Skin of body (tissue), 2 donors: ENCODE results near the gene ANKRD6. TPM values are rescaled to one million over a fixed set of nuclear protein-coding genes. Genes with fewer than 3 reads are reported as not detected.
"Not testable (repeated sequence)": the region's sequence is repeated elsewhere in the genome, so short reads cannot be mapped to it uniquely, and the experiment has no call there.

Experiments
- DNase-seq: peaks from one replicate; lab custom pipeline; 2025; lab: John Stamatoyannopoulos, UW
- total RNA-seq: library from RNA; depleted of rRNA; stranded (reverse); fragments of >200 nt; gene quantifications from one replicate; pipeline ENCODE4 v1.2.3, GENCODE V29; 2014

ANKRD6 gene
- total RNA-seq, 1 donor from 2014 or later = 8.8 TPM

DNA sequence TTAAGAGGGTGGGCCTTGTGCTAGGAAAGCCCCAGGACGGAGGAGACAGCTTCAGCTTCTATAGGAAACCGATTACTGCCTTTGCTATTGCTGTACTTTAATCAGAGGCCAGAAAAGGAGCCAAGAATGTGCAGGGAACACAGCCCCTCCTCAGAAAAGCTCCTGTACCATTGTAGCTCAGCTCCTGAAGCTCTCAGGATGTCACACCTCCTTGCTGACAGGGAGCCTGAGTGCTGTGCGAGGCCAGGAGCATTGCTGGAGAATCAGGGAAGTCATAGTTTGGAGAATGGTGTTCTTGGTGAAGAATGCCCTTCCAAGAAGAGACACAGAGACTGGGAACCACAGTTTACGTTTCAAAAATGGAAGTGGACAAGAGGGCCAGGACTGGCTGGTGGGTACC lies 158.8 kb downstream of the ANKRD6 start:
- no peak for DNase-seq

GRCh38 chr6:89596056-89596455 lies 163.1 kb downstream of the ANKRD6 start:
- DNase-seq = no peak

DNA sequence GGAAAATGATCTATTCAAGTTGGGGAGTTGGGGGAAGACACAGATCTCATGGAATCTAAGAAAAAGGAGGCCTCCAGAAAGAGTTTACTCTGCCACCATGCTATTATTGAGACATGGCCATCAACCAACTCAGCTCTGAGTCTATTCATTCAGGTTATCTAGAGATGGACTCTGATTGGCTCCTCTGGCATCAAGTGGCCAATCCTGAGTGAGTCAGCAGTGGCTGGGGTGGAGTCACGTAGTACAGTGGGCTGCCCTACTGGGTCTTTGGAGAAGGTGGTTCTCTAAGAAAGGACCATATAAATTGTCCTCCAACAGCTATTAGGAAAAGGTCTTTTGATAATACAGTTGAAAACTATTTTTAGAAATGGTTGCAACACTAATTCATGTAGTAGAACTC lies 163.5 kb downstream of the ANKRD6 start:
- no peak for DNase-seq

DNA sequence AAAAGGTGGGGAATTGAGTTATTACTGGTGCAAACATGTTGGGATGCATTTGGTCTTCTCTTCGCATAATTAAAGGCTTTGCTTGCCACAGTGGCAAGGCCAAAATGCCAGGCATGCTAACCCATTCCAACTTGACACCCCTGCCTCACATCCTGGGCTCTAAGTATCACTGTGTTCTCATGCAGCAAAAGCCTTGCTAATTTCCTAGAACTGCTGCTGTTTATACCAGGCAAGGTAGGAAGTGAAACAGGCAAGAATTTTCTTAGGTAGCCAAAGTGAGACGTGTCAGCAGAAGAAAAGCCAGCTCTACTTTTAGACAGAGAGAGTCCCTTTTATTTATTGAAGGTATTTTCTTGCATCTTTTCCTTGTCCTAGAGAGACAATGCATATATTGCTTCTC lies 164.4 kb downstream of the ANKRD6 start:
- DNase-seq = no peak

GRCh38 chr6:89597988-89598387 lies 165.0 kb downstream of the ANKRD6 start:
- no peak for DNase-seq

GRCh38 chr6:89599727-89600126 lies 166.8 kb downstream of the ANKRD6 start:
- DNase-seq = no peak

DNA sequence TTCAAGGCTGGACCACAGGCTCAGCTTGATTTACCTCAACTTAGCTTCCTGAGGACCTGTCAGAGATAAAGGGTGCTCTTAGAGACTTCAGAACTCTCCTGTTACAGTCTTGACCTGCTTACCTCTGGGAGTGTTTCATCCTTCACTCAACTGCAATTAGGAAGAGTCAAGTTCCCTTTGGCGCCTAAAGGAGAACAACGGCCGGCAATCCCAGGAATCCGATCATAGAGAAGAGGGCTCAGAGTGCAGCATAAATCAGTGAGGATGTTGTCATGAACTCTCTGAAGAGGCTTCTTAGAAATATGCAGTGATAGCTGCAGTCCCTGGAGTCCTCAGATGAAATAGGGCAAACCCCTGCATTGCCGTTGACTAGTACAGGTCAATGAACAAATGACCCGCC lies 169.2 kb downstream of the ANKRD6 start:
- no peak for DNase-seq

DNA sequence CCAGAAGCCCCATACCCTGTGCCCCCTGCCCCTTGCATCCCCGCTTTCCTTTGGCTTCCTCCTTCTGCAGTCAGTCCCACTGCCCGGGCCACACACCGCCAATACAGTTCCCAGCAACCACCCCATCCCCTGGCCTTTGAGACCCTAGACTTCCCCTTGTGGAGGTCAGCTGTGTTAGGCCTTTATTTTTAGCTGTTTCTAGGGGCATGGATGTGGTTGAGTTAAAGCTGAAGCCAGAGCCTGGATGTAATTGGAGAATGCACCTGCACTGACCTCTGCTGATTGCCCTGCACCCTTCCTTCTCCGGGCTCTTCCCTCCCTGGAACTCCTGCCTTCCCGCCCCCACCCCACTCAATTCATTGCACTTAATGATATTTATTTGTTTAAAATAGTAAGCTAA lies 171.7 kb downstream of the ANKRD6 start:
- no peak for DNase-seq

DNA sequence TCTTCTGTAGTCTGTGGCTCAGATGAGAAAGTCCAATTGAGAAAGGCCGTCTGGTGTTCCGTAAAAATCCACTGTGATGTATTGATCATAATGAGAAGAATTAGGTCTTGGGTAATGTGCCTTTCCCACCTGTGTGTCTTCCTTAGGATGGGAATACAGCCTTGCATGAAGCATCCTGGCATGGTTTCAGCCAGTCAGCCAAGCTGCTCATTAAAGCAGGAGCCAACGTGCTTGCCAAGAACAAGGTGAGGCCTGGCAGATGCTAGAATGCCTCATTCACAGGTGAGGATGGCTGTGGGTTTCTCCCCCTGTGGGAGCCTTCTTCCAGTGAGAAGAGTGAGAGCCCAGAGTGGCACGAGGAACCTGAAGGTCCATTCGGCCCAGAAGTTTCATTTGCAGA lies 172.9 kb downstream of the ANKRD6 start:
- DNase-seq = no peak

DNA sequence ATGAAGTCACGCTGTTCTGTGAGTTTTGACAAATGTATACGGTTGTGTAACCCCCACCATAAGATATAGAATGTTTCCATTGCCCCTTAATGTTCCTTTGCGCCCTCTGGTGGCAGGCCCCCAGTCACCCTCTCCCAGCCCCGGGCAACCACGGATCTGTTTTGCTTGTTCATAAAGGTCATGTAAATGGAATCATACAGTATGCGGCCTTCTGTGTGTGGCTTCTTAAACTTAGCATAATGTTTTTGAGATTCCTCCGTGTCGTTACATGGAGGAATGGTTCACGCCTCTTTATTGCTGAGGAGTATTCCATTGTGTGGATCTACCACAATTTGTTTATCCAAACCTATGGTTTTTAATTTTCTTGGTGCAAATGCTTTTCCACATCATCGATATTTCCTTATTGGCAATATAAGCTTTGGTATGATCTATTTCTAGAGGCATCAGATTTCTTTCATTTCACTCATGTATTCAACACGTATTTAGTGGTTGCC lies 177.2 kb downstream of the ANKRD6 start:
- DNase-seq = no peak

DNA sequence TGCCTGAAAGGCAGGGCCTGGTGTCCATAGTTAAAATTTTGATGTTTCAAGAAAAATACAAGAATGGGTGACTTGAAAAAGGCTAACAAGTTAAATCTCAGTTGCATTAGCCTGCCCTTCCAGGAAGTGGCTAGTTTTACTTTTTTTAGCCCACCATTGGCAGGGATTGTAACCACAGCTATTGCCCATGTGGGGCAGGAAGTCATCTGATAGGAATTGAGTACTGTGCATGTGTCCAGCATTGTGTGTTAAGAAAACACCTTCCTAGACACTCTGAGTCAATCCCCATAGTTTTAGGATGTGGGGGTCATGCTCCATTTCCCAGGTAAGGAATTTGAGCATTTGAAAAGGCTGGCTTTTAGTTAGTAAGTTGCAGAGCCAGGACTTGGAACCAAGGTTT lies 178.7 kb downstream of the ANKRD6 start:
- no peak for DNase-seq

DNA sequence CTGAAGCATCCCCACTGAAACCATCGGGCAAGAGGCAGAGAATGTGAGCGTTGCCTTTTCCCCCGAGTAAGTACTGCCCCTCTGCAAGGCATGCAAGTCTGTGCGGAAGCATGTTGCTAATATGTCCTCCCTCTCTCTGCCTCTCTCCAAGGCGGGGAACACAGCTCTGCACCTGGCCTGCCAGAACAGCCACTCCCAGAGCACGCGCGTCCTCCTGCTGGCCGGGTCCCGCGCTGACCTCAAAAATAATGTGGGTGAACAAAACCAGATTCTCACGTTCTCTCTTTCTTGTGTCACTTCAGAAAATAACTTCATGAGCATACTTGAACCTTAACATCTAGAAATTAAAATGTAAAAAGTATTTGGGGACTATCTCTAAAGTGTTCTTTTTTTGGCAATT lies 179.2 kb downstream of the ANKRD6 start:
- DNase-seq = no peak

DNA sequence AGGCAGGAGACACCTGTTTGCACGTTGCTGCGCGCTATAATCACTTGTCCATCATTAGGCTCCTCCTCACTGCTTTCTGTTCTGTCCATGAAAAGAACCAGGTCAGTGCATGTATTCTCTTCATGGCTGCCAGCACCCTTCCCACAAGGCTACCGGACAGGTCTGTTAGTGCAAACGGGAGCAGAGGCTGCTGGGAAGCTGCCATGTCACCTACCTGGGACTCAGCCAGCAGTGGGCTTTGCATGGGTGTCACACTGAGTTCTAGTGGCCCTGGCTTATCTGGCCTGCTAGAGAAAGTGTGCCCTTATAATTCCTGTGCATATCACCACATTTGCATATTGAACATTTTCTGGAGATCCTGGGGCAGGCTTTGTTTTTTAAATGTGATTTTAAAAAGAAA lies 180.8 kb downstream of the ANKRD6 start:
- DNase-seq = no peak

DNA sequence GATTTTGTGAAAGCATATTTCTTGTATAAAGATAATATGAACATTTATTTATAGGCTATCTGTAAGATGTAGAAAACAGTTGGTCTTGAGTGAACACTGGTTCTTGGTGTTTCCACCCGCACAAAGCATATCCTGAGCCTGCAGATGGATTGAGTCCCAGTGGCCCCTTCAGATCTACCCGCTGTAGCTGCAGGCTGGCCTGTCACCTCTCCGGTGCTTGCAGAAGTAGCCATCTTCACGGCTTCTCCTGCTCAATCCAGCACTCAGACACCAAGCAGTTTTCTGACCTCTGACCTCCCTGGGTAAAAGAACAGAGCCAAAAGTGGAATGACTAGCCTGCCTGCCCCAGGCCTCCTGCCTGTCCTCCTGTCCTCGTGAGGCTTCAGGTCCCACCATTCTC lies 182.9 kb downstream of the ANKRD6 start:
- no peak for DNase-seq

GRCh38 chr6:89616531-89616930 lies 183.6 kb downstream of the ANKRD6 start:
- DNase-seq = no peak

GRCh38 chr6:89618026-89618425 lies 185.1 kb downstream of the ANKRD6 start:
- DNase-seq = no peak

DNA sequence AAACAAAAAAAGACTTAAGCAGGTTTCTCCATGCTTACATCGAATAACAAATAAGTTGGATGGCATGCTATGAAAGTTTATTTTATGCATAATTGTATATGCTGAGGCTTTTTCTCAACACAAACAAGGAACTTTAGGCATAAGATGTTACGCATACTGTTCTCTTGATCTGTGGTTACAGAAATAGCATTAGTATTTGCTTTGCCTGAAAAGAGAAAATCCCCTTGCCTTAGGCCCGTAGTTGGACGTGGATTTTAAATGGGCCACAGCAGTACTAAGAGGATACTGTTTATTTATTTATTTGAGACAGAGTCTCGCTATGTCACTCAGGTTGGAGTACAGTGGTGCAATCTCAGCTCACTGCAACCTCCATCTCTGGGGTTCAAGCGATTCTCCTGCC lies 186.6 kb downstream of the ANKRD6 start:
- DNase-seq = no peak

DNA sequence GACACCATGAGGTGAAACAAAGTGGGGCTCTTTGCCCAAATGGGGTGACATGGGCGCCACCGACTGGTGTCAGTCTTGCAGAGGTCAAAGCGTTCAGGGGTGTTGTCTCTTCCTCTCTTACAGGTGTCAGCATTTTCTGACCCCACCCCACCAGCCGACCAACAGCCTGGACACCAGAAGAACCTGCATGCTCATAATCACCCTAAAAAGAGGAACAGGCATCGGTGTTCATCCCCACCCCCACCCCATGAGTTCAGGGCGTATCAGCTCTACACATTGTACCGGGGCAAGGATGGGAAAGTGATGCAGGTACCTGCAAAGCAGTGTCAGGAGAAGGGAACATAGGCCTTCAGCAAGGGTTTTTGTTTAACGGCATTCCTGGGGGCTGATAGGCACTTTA lies 190.8 kb downstream of the ANKRD6 start:
- no peak for DNase-seq

DNA sequence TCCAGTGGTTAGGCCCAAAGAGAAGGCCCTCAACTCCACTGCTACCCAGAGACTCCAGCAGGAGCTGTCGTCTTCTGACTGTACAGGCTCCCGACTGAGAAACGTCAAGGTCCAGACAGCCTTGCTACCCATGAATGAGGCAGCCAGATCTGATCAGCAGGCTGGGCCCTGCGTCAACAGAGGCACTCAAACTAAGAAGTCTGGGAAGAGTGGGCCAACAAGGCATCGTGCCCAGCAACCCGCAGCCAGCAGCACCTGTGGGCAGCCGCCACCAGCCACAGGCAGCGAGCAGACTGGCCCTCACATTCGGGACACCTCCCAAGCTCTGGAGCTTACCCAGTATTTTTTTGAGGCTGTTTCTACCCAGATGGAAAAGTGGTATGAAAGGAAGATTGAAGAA lies 197.5 kb downstream of the ANKRD6 start:
- no peak for DNase-seq

- DNase-seq = not testable (repeated sequence)
These were observed 203.5 kb downstream of the ANKRD6 start for GRCh38 chr6:89636412-89636811.

- DNase-seq = no peak
These were observed 205.0 kb downstream of the ANKRD6 start for GRCh38 chr6:89637960-89638319.

- peak; percentile 94 for DNase-seq
These were observed 205.6 kb downstream of the ANKRD6 start, which contains the start of gene LYRM2 for GRCh38 chr6:89638320-89639195. Gene LYRM2, minus strand, starts transcription at chr6:89638747. Its CDS starts 31 bp downstream, at chr6:89638716.

- DNase-seq = no peak
These were observed 207.9 kb downstream of the ANKRD6 start for GRCh38 chr6:89640804-89641203.
